Measurements from ENCODE around the gene CHMP4A. TPM values are rescaled to one million over a fixed set of nuclear protein-coding genes. Genes with fewer than 3 reads are reported as not detected.
A peak's percentile ranks its signal among the peaks of the same experiment; 100 is the strongest.

Gene CHMP4A
- total and polyA plus RNA-seq, 2 of the 13 experiments (the other 11 are each of a cell fraction or from before 2014, with no cell fraction given): 83.6 to 113 TPM

- POLR2A ChIA-PET: interaction anchor here (0.6 to 13.2 kb wide), 30 partner anchors 9 to 931 kb away, joined by 3 to 254 read pairs (median 5); partner anchors contain the start of genes CBLN3, CHMP4A, CIDEB and DCAF11
- BruUV-seq (replicated peaks): no TSS peak
- TF ChIP-seq SP2 (CRISPR knock-in tag; IDR thresholded peaks at IDR 0.05): 0 out of 2 replicates have a peak, but pooled peaks have one; percentile 4
- TF ChIP-seq FOXC1 (CRISPR knock-in tag; IDR thresholded peaks at IDR 0.05; ENCODE audit: borderline replicate concordance): peak; percentile 77; the same call in 1 of the 2 replicates
- TF ChIP-seq ZNF318 (CRISPR knock-in tag; IDR thresholded peaks at IDR 0.05): peak; percentile 72; the same call in 1 of the 2 replicates
- TF ChIP-seq PITX1 (CRISPR knock-in tag; IDR thresholded peaks at IDR 0.05): no peak
- TF ChIP-seq SMAD9 (CRISPR knock-in tag; IDR thresholded peaks at IDR 0.05): peak; percentile 21; the same call in 1 of the 2 replicates
- TF ChIP-seq POLR2A (IDR thresholded peaks at IDR 0.05; ENCODE audit: insufficient read depth in 1 of 2, low read depth in 2 of 2, low read length in 2 of 2): 0 out of 4 replicates have a peak, but pooled peaks of 1 of the 2 experiments have one; percentile 2
- peak; percentile 40 for TF ChIP-seq ZNF407 (CRISPR knock-in tag; IDR thresholded peaks at IDR 0.05; ENCODE audit: not compliant biosample characterization)
These were observed 38.6 kb upstream of the CHMP4A start for GRCh38 chr14:24251880-24252288.

More at GRCh38 chr14:24251880-24252288, 38.6 kb upstream of the CHMP4A start:
- DNase-seq (ENCODE audit: low spot score) (no peak), FAIRE-seq (no peak), ATAC-seq (peak; percentile 32)
- H3K4me3 ChIP-seq (replicated peaks in 1 of 3; ENCODE audit: insufficient read depth in 1 of 3, low read depth in 2 of 3, low read length in 3 of 3): no peak overlapping the region
- CTCF ChIA-PET (ENCODE audit: low intra/inter-chr PET ratio, low total read pairs): interaction anchor here (1.6 kb wide), 1 partner anchor 9 kb away, joined by 5 read pairs; the partner anchor contains the start of gene TINF2
- H3K4me1 ChIP-seq (ENCODE audit: insufficient read depth, low read length): peaks cover 35% of the 10 kb centered on the region
- peak overlapping the region; percentile 59 for H3K4me2 ChIP-seq (ENCODE audit: low read depth, low read length)
- H4K20me1 ChIP-seq (ENCODE audit: insufficient read depth, low read length): no peaks in the 10 kb centered on the region
- intact Hi-C loops (cut with micrococcal nuclease; ENCODE audit: unreplicated experiment) (loop anchor here (1.0 kb wide), 1 partner anchor 19 kb away; the partner anchor contains the start of gene RABGGTA), in situ Hi-C loops (cut with HindIII; ENCODE audit: extremely low pct_ligation_motif_present, low pct_unique_long_range_greater_than_20kb) (no loop called here)
- no peaks in the 10 kb centered on the region for H3K27me3 ChIP-seq (ENCODE audit: control insufficient read depth in 1 of 2, insufficient read depth in 2 of 2, low read length in 2 of 2)
- H3K27ac ChIP-seq (ENCODE audit: extremely low read length, insufficient read depth, low read length): peak overlapping the region; percentile 59
- H3K9me3 ChIP-seq (ENCODE audit: low read length): no peaks in the 10 kb centered on the region
- peak overlapping the region; percentile 61 for H3K9ac ChIP-seq (ENCODE audit: insufficient read depth, low read depth, low read length)
- H3K36me3 ChIP-seq (replicated peaks in 1 of 2; ENCODE audit: control insufficient read depth in 1 of 2, insufficient read depth in 2 of 2, low read length in 2 of 2): peaks cover 0 to 1% of the 10 kb centered on the region in 2 experiments; a peak in 1 of 5 replicates
- no peak overlapping the region for H2AFZ ChIP-seq (ENCODE audit: low read length)
- no peaks in the 10 kb centered on the region for H3K79me2 ChIP-seq (ENCODE audit: insufficient read depth, low read length)
- WGBS (ENCODE audit: low lambda C conversion rate): 100% methylated on average over 1 of the region's 1 CpG

Data from HepG2 (cell line).